Activated CD8-positive, alpha-beta memory T cell treated with anti-CD3 and anti-CD28 coated beads, Interleukin-2, amount 50 U/mL, for 48 hours (primary cell): ENCODE results near the gene FRMPD1.
"Not testable (repeated sequence)": the region's sequence is repeated elsewhere in the genome, so short reads cannot be mapped to it uniquely, and the experiment has no call there.

Experiments used
- DNase-seq: peaks from one replicate; pipeline ENCODE4 v3.0.0-alpha.2; 2020

Gene FRMPD1, protein sequence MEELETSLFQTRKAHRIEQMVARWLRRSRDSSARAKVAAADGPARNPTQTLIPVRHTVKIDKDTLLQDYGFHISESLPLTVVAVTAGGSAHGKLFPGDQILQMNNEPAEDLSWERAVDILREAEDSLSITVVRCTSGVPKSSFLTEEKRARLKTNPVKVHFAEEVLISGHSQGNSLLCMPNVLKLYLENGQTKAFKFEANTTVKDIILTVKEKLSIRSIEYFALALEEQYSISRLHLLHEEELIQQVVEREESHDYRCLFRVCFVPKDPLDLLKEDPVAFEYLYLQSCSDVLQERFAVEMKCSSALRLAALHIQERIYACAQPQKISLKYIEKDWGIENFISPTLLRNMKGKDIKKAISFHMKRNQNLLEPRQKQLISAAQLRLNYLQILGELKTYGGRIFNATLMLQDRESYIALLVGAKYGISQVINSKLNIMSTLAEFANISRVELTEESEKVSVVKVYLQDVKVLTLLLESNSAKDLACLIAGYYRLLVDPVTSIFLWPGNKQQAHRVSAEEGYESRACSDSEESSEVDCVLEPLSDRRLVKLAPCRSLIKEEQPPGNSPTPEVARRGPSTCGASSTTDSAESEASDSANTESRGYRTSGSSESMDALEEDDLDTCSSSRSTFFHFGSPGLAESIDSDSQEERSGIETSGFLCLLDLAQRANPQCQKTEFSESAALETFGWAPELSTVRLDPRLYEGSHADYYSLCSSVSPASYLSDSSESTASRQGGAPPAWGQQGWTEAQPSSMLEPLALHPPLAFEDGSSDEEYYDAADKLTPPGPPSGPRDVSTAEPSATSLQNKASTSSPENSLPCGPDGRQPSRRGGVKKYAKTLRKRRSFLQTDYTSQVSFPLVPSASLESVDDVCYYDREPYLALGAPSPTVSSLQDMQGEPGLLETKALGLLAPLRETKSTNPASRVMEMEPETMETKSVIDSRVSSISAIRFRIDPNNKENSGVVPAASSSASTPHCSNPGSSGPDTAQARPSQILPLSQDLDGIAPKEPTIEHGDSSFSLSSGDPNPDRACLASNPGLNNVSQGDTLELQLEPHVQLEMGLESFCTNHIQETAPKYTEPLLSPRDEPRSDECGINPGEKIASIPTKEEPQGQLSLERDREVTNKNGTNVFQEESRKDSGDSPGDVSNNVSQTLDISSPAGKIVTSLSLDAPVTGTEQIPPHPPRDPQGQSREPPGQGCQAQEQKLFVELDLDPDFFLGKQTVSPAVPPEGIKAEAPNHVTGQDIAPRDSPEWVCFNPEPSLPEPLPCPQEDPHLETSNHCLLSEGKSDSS (N-terminal part only)

DNA sequence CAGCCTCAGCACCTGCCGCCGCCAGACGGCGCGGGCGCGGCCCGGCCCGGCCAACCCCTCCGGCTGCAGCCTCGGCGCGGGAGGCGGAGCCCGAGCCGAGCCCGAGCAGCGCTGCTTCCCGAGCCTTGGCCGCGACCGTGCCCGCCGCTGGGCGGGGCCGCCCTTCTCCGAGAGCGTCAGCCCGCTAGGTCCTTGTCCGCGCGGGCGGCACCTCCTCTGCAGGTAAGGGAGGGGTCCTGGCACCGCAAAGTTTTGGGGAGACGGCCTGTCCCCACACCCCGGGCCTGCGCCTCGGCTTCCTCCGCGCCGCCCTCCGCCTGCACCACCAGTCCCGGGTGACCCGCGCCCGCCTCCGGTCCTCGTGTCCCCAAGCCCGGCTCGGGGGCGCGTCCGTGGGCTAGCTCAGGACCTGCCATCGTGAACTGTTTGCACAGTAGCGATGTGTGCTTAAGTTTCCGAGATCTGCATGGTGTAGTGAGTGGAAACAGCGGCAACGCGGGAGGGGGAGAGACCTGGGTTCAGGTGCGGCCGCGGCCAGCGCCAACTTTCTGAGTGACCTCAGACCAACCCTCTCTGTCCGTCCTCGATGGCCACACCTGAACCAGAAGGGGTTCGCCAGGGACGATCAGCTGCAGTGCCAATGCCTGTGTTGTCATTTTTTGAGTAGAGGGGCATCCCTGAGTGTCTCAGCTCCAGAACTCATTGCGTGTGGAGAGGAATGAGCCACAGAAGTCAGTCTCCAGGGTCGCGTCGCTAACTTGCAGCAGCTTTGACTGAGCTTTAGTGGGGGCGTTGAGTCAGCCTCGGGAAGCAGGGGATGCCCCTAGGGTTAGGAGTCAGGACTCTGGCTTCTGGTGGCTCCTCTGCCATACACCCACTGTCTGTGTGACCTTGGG is at the start of gene FRMPD1:
Gene FRMPD1 (plus strand): TSS at position 82 of the 896 bp plus-strand sequence. CDS start 41,688 bp downstream, outside the sequence.
- DNase-seq, result peak; percentile 82

DNA sequence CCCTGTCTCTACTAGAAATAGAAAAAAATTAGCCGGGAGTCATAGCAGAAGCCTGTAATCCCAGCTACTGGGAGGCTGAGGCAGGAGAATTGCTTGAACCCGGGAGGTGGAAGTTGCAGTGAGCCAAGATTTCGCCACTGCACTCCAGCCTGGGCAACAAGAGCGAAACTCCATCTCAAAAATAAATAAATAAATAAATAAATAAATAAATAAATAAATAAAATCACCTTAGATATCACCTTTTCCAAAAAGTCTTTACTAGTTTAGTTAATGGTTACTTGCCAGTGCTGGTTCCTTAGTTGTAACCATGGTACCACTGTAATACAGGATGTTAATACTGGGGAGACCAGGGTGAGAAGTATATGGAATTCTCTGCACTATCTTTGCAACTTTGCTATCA is 48.7 kb upstream of the FRMPD1 start:
- DNase-seq, result not testable (repeated sequence)

DNA sequence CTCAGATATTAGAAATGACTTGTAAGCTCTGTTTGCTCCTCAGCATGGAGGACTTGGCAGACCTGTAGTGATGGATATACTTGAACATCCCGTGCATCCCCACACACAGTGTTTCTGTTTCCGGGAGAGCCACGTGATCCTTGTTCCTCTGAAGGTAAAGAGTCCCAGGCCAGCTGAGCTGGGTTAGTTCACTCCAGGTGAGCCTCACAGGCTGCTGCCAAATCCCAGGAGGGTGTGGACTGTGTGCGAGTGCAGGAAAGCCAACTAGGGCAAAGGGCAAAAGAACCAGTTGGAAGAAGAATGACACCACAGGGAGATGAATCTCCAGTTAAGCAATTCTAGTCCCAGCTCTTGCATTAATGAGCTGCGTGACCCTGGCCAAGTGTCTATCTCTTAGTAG is 47.9 kb upstream of the FRMPD1 start:
- no peak for DNase-seq

DNA sequence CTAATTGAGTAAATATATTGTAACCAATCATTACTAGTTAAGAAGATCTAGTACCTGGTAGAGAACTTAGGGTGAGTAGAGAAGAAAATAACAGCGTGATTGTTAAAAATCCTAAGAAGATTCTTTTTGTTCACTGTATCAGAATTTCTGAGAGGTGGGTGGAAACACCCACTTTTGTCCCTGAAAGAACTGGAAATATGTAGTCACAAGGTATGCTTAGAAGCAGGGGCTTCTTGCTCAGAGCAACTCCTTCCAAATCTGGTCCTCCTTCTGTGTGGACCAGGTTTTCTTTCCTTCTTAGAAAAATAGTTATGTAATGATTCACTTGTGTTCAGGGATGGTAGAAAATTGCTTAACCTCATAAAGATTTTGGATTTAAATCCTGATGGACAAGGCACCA is 46.5 kb upstream of the FRMPD1 start:
- no peak for DNase-seq

DNA sequence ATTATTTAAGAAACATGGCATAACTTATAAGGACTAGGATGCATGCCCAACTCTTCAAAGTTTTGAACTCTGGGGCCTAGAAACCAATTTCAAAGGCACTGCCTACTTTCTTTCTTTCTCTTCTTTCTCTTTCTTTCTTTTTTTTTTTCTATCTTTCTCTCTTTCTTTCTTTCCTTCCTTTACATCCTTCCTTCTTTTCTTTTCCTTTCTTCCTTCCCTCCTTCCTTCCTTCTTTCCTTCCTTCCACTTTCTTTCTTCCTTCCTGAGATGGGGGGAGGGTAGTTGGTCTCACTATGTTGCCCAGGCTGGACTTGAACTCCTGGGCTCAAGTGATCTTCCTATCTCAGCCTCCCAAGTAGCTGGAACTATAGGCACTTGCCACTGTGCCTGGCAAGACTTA is 42.5 kb upstream of the FRMPD1 start:
- no peak for DNase-seq

DNA sequence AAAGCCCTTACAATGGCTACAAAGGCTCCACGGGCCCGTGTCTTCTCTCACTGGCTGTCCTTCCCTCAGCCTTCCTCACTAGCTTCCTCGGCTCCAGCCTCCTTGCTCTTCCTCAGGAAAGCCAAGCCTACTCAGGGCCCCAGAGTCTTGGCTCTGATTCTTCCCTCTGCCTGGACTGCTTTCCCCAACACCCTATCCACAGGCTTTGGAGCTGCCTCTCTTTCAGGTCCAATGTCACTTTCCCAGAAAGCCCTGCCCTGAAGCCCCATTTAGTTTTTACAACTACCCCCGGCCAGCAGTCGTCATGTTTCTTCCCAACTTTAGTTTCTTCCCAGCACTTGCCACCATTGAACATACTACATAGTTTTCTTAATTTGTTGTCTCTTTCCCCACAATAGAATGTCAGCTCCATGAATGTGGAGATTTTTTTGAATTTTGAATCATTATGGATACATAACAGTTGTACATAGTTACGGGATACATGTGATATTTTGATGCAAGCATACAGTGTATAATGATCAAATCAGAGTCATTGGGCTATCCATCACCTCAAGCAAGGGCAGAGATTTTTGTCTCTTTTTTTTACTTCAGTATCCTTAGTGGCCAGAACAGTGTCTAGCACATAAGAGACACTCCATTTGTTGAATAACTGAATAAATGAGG is 40.9 kb upstream of the FRMPD1 start:
- no peak for DNase-seq

DNA sequence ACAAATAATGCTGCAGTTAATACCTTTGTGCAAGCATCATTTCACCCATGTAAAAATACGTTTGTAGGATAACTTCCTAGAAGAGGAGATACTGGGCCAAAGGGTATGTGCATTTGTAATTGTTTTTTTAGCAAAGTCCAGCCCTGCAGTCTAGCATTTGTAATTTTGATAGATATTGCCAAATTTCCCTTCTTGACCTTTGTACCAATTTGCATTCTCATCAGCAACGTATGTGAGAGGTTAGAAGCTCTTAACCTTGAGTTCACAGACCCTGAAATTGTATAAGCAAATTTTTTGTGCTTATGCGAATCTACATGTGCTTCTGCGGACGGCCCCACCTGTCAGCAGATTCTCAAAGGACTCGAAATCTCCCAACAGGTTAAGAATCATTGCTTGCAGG is 39.7 kb upstream of the FRMPD1 start:
- DNase-seq, result no peak

DNA sequence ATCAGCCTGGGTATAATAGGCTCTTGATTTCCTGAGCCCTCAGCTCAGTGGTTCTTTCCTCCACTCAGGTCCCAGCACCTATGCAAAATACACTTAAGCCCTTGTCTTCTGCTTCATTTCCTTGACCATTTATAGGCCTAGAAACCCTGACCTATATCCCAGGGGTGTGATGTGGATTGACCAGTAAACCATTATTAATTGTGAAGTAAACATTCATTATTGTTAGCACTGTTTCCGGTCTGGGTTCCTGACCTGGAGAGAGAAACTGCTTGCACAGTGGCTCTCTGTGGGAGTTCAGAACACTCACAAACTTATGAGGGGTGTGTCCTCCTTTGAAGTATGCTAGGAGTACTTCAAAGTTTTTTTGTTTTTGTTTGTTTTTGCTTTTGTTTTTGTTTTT is 38.8 kb upstream of the FRMPD1 start:
- no peak for DNase-seq

DNA sequence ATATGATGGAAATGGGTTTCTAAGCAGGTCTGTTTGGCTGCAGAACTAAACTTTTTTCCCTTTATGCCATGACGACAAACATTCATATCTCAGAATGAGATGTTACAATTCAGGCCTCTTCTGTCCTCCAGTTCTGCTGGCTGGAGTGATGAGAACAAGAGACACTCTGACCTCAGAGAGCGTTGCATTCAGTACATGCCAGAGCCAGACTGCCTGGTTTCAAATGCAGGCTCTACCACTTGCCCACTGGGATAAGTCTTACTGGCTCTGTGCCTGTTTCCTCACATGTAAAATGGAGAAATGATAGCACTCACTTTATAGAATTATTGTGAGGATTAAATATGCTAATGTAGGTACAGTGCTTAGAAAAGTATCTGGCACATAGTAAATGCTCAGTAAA is 33.6 kb upstream of the FRMPD1 start:
- DNase-seq, result no peak

DNA sequence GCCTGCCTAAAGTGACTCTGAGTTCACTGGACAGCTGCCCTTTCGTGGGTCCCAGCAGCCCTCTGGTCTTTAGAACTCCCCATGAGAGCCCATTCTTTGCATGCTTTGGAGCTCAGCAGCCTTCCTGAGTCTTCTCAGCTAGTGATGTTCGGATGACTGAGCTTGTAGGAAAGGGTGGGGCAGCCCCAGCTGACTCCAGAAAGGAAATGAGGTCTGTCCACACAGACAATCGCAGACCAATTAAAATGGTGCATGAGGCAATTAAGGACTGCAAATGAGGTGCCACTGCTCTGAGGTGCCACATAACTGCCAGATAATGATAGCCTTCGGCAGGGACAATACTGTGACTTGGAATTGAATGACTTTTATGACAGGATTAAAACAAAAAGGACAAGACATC is 32.9 kb upstream of the FRMPD1 start:
- DNase-seq, result no peak

DNA sequence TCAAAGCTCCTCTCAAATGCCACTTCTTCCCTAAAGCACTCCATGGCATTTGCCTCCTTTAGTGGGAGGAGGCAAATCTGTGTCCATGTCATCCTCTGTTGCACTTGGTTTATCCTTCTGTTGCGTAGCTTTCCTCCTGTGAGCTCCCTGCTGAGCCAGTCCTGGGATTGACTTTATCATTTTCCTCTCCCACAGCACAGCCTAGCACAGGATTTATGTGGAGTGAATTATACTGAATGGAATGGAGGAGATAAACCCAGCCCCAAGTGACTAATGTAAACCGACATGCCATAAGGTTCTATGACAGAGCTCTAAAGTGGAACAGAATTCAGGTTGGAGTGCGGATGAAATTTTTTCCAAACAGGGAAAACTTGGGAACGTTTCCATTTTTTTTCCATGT is 31.9 kb upstream of the FRMPD1 start:
- no peak for DNase-seq

DNA sequence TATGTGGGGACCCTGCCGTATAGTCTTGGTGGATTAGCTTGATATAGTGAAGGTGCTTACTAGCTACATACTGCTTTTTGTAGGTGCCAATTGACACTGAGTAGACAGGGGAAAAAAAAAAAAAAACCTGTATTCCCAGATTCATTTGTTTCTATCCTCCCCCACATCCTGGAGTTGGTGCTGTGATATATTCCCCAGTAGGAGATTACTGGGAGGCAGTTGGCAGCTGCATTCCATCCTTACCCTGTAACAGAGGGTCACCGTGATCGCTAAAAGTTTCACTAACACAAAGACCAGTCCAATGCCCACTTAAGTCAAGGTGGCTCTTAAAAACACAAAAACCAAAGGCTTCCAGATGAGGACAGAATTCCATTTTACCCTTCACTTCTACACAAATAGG is 30.9 kb upstream of the FRMPD1 start:
- no peak for DNase-seq

DNA sequence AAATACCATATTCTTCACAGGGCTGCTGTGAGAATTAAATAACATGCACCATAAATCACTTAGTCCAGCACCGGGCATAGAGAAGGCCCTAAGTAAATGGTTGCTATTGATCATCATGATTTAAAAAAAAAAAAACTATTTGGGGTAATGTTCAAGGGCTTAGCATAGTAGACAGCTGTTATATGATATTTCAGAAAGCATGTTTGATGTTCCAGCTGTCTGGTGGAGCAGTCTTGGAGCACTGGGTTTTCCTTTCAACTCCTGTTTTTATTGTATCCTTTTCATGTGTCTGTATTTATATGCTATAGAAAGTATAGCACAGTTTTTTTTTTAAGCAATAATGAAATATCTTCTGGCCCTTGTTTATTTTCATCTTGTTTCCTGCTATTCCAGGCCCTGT is 30.4 kb upstream of the FRMPD1 start:
- DNase-seq, result no peak

DNA sequence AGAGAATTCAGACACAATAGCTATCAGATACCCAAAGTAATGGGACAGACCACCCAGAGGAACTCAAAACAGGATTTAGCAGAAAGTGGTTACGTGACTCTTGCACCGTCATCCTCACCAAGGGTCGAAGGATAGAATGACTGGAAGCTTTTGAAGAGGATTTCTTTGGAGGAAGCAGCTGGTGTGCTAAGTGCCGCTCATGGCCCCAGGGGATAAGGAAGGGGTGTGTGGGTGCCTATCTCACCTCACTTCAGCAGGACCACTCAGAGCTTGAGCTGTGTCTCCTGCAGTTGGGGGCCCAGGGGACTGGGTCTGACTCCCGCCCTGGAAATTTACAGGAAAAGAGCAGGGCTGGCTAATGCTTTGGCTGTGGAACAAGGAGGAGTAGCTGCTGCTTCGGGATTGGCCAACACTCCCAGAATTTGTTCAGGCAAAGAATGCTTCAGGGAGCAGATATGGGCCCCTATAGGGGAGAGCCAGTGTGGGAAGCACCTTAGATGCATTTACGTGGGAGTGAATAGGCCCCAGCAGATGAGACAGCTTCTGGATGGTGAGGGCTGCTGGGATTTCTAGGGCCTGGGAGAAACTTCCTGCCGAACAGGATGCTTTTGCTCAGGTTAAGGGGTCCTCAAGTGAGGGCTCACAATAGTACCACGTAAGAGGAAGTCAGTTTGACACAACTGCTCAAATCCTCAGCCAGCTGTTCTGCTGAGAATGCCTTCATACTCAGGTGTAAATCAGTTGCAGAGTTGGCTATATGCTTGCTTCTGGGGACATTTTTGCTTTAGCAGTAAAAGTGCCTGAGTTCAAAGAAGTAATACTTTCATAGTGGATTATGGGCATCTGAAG is 29.3 kb upstream of the FRMPD1 start:
- no peak for DNase-seq

DNA sequence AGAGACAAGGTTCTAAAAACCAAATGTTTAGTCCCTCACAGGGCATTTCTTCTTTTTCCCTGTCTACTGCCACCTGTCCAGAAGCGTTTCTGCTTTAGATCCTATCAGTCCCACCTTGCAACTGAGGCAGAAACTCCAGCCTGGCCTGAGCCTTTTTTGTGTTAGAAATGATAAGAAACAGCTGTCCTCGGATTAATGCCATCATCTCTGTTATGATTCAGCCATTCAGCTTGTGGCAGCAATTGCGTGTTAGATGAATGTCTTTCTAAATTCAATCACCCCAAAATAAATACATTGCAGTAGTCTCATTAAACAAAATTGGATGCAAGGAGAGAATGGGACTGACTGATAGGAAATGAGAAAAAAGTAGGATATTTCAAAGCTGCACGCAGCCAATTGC is 28.3 kb upstream of the FRMPD1 start:
- DNase-seq, result no peak

DNA sequence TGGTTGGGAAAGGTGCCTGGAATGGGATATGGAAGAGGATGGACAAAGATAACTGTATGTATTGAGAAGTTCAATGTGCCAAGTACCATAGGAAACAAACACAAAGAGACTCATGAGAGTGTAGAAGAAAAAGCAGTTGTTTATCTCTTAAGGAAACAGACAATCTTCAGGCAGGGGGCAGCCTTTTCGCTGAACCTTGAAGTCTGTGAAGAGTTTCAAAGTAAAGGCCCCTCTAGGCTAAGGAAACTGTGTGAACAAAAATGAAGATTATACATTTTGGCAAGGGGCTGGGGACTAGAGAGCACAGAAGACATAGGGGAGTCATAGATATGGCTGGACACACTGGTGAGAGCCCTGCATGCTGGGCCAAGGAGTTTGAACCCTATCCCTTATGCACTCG is 27.5 kb upstream of the FRMPD1 start:
- DNase-seq, result no peak

DNA sequence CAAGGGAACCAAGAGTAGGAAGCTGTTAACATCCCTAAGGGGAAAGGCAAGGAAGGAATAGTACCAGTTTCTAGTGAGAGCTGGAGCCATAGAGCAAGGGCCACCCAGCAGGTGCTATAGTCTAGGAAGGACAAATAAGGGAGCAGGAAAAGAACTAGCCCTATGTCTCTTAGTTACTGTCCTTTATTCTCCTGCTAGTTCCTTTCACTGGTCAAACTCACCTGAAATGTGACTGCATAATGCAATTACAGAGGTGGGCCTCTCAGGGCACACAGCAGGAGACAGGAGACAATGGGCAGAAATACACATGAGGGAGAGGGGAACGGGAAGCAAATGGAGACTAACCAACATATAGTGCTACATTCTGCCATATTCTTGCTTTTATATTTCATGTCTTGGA is 26.7 kb upstream of the FRMPD1 start:
- no peak for DNase-seq

DNA sequence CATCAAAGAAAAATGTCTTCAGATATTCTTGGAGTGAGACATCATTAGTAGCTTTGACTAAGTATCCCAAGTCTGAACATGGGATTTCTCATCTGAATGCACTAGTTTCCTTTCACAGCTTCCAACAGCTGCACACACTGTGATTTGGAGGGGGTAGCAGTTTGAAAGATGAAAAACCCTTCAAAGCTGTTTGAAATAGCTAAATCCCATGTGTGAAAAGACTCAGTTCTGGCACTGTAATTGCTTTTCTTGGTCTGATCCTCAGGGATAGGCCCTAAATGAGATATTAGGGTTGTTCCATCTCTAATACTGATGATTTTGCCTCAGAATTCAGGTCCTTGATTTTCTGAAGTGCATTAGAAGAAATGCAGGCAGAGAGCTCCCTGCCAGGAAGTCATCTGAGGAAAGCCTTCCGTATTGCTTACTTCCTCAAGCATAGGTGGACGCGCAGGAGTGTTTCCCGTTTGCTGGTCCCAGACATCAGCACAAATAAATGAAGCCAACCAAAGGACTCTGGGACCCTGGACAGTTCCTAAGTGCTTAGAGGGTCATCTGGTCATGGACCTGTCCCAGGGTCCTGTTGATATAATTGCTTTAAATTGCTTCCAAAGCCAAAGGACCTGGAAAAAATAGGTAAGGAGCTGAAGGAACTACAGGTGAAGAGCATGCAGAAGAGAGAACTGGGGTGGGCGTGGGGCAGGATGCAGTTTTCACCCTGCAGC is 25.6 kb upstream of the FRMPD1 start:
- no peak for DNase-seq

DNA sequence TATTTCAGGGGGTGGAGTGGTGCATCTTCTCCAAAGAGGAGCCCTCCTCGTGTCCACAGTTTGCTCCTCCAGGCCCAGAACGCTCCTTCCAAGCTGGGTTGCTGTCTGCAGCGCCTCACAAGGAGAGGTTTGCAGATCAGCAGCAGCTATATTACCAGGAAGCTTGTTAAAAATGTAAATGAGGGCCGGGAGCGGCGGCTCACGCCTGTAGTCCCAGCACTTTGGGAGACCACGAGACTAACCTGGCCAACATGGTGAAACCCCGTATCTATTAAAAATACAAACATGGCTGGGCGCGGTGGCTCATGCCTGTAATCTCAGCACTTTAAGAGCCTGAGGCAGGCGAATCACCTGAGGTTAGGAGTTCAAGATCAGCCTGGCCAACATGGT is 25.0 kb upstream of the FRMPD1 start:
- DNase-seq, result no peak

DNA sequence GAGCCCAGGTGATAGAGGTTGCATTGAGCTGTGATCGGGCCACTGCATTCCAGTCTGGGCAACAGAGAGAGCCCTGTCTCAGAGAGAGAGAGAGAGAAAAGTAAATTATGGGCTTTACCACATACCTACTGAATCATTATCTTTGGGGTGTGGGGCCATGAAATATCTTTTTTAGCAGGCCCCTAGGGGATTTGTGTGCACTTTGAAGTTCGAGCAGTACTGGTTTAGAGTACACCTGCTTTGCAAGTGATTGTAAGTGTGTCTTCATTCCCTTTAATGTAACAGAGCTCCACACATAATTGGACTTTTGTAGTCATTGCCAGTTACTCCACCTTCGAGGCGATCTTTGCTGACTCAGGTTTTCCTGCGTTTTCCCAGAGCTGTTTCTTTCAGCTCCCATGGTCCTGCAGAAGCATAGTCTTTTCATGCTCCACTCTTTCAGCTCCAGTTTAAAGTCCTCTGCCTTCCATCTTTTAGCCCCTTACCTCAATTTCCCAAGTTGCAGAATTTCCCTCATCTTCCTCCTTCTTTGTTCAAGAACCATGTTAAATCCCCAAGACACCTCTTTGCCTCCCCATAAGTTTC is 24.0 kb upstream of the FRMPD1 start:
- no peak for DNase-seq
